VCaP (cell line): ENCODE measurements around the gene PRKCA.

ENCODE experiments used
- H3K27ac ChIP-seq: fragments of 450-650 bp; 2 replicates; pipeline ENCODE4 v1.5.1; 2017
- TF ChIP-seq, protein P1 (sequence below): fragments of 450-650 bp; conservative IDR thresholded peaks from 2 replicates; pipeline ENCODE4 v1.5.1; 2017; ENCODE audit warnings: mild to moderate bottlenecking, moderate library complexity

The PRKCA gene

DNA sequence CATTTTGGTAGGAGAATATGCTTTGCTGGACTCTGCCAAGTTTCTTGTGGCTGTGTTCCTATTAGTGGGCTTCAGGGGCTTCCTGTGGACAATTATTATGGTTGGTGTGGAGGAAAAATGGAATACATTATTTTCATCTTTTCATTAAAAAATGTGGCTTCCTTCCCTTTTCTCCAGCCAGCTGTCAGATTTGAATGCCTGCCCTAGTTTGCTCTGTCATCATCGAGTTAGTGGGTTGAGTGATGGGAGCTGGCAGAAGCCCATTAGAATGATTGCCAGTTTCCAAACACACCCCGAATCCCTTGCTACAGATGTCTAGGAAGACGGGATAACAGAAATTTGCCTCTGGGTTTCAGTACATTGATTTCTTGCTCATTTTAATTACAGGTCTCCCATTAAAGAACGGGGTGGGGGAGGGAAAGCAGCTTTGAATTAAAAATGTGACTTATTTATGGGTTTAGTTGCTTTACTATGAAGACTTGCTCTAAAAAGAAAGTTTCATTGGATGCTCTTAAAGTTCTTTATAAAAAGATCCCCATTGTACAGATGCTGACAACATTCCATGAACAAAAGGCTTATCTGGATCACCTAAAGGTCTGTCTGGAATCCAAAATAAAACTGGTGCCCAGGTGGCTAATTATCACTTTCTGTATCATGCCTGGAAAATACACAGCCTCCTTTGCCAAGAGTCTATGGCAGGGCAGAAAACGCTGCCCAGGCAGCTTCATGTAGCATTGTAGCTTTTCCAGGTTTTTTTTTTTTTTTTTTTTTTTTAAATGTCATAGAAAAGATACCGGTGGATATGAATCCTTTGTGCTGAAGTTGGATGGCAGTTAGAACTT is 103.6 kb downstream of the PRKCA start:
- TF ChIP-seq, protein P1, sequence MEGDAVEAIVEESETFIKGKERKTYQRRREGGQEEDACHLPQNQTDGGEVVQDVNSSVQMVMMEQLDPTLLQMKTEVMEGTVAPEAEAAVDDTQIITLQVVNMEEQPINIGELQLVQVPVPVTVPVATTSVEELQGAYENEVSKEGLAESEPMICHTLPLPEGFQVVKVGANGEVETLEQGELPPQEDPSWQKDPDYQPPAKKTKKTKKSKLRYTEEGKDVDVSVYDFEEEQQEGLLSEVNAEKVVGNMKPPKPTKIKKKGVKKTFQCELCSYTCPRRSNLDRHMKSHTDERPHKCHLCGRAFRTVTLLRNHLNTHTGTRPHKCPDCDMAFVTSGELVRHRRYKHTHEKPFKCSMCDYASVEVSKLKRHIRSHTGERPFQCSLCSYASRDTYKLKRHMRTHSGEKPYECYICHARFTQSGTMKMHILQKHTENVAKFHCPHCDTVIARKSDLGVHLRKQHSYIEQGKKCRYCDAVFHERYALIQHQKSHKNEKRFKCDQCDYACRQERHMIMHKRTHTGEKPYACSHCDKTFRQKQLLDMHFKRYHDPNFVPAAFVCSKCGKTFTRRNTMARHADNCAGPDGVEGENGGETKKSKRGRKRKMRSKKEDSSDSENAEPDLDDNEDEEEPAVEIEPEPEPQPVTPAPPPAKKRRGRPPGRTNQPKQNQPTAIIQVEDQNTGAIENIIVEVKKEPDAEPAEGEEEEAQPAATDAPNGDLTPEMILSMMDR: no peak
- peak overlapping the region; percentile 79; the same call in 1 of the 2 replicates for H3K27ac ChIP-seq

DNA sequence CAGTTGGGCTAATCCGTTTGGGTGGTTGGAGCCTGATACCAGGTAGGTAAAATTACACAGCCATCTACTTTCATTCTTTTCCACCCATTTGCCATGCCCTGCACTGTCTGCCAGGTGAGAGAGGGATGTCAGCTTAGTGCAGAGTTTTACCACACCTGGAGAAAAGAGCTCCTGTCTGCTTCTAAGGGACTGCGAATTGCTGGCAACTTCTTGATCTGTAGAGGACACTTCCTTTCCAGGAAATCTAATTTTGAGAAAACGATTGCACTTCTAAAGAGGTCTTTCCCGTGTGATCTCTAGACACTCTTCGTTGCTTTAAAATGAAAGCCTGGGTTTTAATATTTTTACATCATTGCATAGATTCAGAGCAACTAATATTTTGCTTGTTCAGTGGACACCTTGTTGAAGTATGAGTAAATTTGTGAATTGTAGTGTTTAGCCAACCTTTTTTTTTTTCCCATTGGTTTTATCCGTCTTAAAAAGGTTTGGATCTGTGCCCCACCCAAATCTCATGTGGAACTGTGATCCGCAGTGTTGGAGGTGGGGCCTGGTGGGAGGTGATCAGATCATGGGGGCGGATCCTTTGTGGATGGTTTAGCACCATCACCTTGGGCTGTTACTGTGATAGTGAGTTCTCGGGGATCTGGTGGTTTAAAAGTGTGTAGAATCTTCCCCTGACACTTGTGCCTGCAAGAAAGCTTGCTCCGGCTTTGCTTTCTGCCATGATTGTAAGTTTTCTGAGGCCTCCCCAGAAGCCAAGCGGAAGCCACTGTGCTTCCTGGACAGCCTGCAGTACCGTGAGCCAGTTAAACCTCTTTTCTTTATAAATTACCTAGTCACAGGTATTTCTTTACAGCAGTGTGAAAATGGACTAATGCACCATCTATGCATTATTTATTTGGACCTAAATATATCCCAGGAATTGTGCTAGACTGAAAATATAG is 104.6 kb downstream of the PRKCA start:
- no peak overlapping the region for H3K27ac ChIP-seq
- TF ChIP-seq, protein P1: no peak

DNA sequence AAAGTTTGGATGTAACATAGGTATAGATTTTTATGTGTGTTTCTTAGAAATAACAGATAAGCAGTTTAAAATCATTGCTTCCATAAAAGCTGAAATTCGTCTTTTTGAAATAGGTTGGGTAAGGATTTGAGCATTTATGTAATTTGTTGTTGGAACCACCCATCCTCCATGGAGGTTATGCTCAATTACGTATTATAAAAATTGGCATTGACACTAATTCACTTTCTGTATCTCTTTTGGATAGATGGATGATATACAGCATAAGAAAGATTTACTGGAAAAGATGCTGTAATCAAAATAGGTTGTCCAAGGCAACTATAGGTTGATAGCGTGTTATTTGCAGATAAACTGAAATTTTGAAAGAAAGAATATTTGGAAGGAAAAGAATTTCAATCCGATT is 105.5 kb downstream of the PRKCA start:
- TF ChIP-seq, protein P1: no peak
- H3K27ac ChIP-seq: no peak overlapping the region

DNA sequence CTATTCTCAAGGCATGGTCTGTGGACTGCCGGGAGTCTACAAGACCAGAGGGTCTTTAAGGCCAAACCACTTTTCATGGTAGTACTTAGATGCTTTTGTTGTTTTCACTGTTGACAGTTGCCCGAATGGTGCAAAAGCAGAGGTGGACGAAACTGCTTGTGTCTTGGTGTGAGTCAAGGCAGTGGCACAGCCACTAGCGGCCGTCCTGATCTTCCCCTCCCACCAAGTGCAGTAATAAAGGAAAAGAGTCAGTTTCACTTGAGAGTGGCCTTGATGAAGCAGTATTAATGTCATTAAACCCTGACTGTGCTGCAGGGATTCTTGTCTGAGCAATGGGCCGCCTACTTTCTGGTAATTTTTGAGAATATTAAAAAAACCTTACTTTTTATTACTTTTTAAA is 109.1 kb downstream of the PRKCA start:
- TF ChIP-seq, protein P1: no peak
- H3K27ac ChIP-seq: no peak overlapping the region

DNA sequence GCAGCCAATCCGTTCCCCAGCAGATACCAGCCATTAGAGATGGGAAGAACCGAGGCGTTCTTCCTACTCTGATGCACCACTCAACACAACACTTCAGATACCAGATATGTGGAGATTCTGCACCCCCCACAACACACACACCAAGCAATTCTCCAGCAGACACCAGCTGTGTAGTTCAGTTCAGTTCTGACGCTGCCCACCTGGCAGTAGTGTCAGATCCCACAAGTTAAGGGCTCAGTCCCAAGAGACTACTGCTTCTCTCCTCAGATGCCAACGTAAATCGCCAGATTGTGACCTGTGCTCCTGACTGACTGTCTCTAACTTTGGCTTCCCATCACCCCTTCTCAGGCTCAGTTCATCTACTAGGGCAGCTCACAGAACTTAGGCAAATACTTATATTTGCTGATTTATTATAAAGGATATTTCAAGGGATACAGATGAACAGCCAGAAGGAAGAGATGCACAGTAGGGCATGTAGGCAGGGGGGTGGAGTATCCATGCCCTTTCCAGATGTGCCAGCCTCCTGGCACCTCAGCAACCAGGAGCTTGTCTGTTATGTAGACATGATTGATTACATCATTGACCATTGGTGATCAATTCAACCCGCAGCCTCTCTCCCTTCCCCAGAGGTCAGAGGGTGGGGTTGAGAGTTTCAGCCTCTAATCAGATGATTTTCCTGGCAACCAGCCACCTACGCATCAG is 110.6 kb downstream of the PRKCA start:
- TF ChIP-seq, protein P1: no peak
- H3K27ac ChIP-seq: no peak overlapping the region

DNA sequence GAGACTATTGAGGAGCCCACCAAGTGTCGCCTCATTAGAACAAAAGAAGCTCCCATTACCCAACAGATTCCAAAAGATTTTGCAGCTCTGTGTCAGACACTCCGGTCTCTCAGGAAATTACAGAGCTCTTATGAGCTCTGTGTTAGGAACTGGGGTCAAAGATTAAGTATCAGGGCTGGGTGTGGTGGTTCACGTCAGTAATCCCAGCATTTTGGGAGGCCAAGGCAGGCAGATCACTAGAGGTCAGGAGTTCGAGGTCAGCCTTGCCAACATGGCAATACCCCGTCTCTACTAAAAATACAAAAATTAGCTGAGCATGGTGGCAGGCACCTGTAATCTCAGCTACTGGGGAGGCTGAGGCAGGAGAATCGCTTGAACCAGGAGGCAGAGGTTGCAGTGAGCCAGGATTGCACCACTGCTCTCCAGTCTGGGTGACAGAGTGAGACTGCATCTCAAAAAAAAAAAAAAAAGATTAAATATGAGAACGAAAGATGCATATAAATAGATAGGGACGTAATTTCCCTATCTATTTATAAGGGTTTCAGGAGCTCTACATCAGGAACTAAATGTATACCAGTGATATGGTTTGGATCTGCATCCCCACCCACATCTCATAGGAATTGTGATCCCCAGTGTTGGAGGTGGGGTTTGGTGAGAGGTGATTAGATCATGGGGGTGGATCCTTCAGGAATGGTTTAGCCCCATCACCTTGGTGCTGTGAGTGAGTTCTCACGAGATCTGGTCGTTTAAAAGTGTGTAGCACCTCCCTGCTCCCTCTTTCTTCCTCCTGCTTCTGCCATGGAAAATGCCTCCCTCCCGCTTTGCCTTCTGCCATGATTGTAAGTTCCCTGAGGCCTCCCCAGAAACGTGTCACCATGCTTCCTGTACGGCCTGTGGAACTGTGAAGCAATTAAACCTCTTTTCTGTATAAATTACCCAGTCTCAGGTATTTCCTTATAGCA is 111.4 kb downstream of the PRKCA start:
- TF ChIP-seq, protein P1: no peak
- peak overlapping the region; percentile 41 for H3K27ac ChIP-seq
